Measurements from ENCODE around the gene QRICH2.
"Not testable (repeated sequence)": the region's sequence is repeated elsewhere in the genome, so short reads cannot be mapped to it uniquely, and the experiment has no call there.

The QRICH2 gene

DNA sequence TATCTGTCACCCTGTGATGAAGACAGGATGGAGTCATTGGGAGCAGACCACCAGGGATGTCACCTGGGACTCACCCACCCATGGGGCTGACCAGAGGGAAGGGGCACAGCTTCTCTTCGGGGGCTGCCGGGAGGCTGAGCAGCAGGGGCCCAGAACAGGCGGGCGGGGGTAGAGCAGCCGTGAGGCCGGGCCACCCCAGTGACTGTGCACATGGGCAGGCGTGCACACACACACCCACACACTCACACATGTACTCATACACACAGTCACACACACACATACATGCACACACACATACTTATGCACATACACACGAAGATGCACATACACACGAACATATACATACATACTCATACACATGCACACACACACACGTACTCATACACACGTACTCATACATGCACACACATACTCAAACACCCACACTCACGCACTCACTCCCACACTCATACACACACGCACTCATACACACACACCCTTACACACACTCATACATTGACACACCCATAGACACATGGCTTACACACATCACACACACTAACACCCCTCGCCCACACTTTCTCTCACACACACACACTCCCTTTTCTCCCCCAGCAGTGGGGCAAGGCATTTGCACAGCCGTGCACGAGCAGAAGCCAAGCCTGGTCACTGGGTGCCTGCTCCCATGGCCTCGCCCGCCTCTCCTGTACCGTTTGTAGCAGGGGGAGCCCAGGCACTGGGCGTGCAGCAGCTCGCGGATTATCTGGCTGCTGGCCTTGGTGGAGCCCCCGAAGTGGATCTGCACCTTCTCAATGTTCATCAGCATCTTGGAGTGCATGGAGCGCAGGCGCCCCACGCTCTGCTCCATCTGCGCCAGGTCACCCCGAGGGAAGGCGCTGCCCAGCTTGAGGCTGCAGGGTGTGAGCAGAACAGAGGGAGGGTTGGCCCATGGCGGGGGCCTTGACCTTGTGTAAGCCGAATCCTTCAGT, 30.5 kb downstream of the QRICH2 start:
- DNase-seq = no peak

DNA sequence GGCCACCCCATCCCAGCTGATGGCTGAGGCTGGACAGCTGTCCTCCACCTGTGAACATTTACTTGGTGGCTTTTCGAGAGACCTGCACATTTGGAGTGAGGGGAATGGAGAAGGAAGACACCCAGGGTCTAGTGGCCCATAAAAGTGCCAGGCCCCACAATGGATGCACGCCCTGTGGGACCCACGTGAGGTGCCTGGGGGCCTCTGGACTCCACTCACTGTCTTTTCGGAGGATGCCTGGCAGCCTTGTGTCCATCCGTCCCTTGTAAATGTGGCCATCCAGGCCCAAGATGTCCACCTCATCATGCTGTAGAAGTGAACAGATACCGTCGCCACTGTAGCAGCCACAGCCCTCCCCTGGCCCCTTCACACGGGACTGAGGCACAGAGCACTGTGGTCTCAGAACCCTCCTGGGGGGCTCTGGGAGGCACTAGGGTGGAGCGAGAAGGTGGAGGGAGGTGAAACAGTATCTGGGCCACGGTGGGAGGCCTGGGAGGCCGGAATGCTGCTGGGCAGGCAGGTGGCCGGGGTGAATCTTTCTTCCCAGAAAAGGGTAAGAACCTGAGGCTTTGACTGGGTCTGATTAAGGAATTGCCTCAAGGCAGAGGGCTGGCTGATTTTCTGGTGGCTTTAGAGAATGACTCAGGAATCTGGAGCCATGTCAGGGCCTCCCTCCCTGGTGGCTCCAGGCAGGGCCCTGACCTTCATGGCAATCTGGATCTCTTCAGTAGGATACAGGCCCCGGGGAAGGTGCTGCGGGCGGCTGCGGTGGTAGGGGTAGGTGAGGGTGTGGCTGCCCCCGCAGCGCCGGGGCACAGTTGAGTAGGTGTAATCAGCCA, 31.4 kb downstream of the QRICH2 start:
- DNase-seq = no peak

DNA sequence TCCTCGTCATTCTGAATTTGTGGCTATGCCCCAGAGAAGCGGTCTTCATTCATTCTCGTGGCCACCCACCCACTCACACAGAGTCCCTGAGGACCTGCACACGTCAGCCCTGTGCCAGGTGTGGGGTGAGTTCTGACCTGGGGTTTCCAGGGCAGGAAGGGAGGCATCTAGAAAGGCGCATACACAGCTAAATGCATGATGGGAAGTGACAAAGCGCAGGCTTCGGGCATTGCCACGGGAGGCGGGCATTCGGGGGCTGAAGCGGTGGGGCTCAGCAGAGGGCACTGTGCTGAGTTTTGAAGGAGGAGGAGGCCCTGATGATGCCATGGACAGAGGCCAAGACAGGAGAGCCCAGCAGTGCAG, 32.0 kb downstream of the QRICH2 start:
- DNase-seq = no peak

DNA sequence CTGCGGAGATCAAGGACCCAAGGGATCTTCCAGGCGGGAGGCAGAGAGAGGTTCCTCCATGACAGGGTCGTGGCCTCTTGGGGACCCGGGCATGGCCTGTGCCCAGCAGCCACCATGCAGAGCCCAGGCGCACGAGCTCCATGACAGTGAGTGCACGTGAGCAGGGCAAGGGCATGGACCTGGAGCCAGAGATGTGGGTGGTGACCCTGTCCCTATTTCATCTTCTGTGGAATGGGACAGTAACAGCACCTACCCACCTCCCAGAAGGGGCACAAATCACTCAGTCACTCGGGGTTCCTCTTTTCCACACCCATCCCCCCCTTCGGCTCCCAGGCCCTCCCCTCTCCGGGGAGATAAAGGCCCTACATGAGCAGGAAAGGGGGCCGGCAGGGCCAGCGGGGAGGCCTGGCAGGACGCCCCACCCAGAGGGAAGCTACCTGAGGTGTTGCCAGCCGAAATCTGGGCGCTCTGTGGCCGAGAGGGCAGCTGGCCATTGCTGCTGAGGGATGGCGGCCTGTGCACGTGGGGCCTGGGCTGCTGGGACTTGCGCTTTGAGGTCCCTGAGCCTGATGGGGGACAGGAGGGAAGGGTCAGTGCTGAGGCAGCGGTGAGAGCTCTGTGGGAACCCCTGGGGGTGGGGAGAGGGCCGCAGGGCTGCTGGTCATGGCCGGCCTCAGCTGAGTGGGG, 32.6 kb downstream of the QRICH2 start:
- DNase-seq = no peak

DNA sequence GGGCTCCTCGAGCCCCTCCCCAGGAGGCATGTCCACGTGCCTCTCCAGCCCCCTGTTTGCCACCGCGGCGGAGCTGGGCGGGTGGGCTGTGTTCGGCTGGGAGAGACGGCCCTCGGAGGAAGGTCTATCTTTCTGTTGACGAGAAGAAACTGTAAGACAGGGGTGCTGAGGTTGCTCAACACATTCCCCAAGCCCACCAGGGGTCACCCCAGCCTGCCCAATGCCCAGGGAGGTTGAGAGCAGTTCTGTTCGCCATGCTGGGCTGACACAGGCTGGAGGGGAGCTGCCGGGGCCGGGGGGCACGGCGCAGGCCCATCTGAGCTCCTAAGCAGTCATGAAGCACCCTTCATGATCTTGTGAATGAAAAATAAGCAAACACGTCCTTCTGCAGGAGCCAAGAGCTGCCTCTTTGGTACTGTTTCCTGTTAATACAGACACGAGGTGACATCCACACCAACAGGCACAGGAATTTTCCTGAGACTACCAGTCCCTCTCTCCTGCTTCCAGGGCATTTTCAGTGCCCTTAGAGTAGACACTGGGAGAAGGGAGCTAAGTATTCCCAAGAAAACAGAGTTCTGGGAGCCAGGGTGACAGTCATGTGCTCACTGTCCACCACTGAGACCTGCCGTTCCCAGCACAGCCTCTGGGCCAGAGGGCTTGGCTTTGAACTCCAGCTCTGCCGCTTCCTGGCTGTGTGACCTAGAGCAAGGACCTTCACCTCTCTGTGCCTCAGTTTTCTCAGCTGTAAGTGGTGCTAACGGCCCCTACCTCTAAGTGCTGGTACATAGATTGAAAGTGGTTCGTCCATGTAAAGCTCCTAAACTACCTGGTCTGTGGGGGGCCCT, 33.7 kb downstream of the QRICH2 start:
- no peak for DNase-seq

DNA sequence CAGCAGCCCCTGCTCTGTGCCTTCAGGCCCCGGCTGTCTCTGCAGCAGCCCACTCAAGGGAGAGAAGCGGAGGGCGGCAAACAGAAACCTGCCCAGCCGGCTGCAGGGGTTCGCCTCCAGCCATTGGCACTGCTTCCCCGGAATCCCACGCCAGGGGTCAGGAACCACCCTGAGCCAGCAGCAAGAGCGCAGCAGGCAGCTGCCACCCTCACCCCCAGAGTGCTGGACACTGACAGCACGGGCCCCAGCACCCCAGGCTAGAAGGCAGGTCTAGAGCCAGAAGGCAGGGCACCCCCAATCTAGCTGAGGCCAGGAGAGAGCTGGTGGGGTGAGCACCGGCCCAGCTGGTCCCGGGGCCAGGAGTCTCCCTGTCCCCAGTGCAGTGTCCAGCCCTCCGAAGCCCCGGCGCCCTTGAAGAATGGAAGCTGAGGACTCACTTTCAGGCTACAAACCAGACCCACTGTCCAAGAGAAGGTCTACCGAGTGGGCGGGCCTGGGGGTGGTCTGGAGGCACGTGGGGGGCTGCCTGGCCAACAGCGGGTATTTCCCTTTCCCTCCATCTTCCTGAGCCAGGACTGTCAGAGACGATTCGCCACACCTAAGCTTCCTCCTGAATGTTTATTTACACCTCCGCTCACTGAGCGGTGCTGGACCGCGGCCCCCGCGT, 34.5 kb downstream of the QRICH2 start:
- DNase-seq = no peak

DNA sequence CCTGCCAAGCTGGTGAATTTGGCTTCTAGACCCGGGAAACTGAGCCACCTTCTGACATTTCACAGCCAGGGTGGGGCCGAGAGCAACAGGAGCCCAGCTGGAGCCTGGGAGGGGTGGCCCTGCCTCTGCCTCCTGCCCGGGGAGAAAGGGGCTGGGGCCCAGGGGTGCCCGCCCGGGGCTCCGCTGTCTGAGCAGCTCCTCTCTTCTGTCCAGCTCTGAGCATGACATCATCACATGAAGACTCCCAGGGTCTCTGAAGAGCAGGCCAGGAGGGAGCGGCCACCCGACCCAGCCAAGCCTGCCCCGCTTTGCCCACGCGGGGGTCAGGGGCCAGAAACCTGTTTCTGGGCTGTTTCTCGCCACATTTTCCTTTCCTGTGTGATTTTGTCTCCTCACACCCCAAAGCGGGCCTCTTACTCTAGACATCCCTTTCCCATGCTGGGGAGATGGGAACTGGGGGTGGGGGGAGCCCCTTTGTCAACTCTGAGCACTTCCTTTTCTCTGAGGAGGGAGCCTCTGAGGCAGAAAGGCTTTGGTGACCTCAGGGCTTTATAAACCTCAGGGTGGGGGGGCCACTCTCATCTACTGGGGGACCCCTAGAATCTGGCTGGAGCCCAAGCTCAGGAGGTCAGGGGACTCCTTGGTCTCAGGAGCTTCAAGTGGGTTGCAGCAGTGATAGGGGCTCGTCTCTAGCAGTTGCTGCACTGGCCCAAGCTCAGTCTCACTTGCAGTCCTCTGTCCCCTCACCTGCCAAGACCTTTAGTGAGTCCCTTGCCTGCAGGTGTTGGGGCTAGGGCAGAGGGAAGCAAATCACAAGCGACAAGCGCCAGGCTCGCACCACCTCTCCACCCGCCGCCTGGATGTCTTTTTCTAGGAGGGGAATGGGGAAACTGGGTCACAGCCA, 35.3 kb downstream of the QRICH2 start:
- no peak for DNase-seq

DNA sequence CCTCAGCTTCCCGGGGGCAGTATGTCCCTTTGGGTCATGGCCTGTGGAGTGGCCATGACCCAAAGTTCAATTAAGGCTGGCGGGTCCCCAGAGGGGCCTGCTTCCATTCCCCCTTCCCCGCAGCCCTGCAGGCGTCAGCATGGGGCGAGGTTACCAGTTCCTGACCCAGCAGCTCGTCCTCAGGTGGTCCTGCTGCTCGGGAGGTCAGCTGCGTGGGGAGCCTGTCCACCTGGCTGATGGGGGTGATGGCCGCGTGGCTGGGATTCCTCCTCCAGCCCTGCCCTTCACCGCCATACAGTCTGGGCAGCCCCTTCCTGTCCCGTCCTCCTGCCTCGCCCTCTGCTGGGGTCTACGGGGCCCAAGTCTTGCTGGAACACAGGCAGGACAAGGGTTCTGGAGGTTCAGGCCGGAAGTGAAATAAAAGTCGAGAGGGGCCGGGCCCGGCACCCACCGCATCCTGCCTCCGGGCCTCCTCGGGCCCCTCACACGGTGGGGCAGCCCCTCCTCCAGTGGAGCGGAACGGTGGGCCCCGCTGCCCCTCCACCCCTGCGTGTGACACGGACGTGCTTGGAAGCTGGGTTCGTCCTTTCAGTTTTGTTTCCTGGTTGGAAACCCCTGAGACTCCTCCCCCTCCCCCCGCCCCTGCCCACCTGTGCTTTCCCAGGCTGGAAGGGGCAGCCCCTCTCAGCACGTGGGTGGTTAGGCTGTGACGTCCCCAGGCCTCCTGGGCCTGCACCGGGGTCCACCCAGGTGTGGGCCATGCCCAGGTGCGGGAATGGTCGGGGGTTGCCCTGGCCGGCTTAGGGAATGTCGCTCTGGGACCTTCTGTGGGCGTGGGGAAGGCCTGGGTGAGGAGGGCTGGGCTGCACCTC, 36.2 kb downstream of the QRICH2 start:
- no peak for DNase-seq

DNA sequence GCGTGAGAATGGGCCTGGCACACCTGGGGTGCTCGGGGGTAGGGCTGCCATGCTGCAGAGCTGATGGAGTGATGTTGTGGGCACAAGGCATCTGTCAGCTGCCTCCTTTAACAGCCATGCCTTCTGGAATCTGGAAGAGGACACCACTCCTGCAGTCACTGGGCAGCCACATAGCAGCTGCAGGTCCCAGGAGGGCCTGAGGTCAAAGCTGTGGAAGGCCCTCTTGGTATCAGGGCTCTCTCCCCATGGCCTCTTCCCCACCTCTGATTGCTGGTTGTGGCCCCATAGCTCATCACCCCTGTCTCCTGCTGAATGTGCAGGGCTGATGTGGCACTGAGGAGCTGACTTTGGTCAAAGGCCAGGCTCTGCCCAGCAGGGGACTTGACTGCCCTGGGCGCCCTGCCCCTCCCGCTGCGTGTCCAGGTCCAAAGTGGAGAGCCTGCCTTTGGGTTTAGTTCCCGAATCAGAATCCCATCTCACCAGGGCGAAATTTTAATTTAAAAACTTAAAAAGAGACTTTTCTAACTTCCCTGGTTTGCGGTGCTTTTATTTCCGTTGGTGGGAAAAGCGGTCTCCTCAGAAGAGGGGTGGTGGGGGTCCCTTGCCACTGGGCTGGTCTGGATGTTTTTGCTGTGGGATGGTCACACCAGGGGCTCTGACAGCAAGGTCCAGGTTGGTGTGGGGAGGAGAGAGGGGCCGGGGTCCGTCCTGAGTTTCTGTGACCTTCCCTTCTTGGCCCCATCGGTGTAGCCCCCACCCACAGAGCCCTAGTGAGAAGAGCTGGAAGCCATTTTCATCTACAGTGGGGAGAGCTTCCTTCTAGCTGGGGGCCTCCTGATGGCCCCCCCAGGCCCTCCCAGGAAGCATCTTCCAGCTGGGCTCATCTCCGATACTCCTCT, 37.1 kb downstream of the QRICH2 start:
- DNase-seq = no peak

DNA sequence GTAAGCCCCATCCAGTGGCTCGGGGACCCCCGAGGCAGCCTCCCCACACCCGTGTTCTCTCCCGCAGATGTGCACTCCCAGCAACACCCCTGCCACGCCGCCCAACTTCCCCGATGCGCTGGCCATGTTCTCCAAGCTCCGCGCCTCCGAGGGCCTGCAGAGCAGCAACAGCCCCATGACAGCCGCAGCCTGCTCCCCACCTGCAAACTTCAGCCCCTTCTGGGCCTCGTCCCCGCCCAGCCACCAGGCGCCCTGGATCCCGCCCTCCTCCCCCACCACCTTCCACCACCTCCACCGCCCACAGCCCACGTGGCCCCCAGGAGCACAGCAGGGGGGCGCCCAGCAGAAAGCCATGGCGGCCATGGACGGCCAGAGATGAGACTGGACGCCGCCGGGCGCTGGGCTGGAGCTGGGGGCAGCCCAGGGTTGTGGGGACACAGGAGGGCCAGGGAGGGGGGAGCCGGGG, 37.9 kb downstream of the QRICH2 start:
- no peak for DNase-seq

DNA sequence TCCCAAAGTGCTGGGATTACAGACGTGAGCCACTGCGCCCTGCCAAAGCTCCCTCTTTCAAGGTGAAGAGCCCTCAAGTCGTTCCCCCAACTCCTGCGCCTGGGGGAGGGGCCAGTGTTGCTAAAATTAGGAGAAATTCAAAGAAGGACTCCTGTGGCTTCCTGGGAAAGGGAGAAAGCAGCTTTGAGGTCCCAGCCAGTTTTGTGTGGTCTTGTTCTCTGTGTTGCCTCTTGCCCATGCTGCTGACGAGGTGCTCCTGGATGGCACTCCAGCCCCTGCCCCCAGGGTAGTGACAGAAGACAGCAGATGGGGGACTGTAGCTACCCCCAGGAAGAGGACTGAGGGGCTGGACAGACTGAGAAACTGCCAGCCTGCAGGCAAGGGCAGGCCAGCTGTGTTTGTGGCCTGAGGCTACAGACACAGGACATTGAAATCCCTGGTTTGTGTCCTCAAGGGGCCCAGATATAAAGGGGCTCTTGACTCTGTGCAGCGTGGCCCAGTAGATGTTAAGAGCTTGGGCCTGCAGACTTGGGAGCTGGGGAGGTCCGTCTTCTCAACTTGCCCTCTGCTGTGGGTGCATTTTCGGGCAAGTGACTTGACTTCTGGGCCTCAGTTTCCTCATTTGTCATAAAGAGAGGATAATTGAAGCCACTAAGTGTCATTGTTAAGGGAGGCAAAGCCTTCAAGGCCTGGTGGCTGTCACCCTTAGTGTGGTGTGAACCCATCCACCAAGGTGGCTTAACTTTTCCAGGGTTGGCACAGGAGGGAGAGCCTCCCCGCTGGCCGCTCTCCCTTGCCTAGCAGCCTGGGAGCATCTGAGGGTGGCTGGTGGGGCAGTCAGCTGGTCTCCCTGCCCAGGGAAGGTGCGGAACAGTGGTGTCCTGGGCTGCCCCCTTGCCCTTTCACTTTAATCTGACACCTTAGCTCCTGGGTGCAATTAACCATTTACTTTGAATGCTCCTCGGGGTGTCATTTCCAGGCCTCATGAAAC, 38.8 kb downstream of the QRICH2 start:
- DNase-seq = no peak

DNA sequence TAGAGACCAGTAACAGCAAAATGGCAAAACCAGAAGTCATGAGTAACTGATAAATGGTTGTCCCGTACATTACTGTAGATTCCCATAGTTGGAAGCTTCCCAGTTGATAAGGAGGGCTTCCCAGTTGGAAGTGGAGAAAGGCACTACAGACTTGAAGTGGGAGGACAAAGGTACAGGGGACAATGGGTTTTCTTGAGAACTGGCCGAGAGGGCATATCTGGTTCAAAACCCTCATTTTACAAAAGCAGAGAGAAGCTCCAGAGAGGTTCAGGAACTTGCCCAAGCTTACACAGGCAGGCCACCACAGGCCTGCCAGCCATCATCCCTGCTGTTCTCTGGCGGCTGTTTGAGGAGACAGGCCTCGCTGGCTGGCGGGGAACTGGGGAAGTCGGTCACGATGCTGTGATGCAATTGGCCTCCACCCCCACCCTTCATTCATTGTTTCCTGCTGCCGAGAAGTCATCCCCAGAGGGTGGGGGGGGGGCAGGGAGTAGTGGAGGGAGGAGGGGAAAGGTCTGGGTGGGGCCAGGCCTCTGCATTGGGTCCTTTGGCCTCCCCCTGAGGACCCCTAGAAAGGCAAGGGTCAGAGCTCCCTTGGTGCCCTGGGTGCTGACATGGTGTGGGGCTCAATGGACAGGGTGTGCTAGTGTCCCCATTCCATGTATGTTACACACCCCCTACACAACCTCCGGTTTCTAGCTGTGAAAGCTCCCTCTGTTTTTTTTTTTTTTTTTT, 39.9 kb downstream of the QRICH2 start:
- DNase-seq = peak; percentile 89

DNA sequence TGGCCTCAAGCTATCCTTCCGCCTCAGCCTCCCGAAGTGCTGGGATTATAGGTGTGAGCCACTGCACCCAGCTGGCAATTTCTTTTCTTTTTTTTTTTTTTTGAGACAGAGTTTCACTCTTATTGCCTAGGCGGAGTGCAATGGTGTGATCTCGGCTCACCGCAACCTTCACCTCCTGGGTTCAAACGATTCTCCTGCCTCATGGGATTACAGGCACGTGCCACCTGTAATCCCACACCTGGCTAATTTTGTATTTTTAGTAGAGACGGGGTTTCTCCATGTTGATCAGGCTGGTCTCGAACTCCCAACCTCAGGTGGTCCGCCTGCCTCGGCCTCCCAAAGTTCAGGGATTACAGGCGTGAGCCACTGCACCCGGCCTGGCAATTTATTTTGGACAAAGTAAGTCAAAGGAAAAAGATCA, 40.5 kb downstream of the QRICH2 start:
- DNase-seq = not testable (repeated sequence)

DNA sequence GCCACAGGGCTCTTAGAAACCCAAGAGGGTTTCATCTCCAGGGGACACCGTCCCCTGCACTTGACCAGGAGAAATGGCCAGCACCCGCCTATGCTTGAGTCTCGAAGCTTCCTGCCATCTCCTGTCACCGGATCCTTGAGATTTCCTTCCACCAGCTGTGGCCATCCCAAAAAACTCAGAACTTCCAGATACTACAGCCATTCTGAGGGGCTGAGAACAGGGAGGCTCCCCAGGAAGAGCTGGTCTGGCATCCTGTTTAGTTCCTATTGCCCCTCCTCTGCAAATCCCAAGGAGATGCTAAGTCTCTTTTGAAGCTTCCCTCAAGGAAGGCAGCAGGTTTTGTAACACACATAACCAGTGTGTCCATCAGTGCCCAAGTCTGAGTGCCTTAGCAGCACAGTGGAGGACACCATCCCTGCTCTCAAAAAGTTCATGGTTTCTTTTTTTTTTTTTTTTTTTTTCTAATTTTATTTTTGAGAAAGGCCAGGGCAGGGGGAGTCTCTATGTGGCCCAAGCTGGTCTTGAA, 41.0 kb downstream of the QRICH2 start:
- DNase-seq = no peak

DNA sequence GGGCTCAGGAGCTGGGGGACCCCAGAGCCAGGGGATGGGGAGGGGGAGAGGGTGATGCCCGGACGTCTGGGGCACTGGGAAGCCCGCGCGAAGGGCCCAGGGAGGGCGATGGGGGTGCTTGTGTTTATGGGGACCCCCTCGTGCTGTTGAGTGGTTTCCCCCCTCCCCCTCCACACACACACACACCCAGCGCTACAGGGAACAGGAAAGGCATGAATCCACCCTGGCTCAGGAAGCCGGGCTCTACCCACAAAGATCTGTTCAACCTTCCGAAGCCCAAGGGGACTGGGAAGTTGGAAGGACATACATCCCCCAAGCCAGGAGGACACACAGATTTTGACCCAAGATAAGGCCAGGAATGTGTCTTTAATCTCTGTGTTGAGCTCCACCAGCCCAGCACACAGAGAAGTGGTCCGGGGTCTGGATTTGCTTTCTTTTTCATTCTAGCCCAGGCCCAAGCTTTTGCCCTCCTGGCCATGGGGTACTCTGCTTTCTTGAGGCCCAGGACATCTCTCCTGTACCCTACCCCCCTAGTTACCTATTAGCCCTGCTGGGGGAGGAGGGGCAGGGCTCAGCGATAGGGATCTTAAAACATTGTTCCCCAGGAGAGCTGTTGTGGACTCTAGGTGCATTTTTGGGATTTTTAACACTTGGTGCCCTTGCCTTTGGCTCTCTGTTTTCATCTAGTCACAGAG, 41.7 kb downstream of the QRICH2 start:
- no peak for DNase-seq
